Loucy (cell line): Measurements from ENCODE around the gene ITSN1.

Source experiments
- H2AFZ ChIP-seq: fragments of 200-600 bp; sonication (generic); 2 replicates; pipeline ENCODE4 v1.6.0; 2016; ENCODE audit warnings: antibody characterized with exemption, mild to moderate bottlenecking, low read length, moderate library complexity
- H3F3A ChIP-seq: fragments of 200-600 bp; 2 replicates; pipeline ENCODE4 v1.6.0; 2016; ENCODE audit warnings: antibody characterized with exemption, low read depth, mild to moderate bottlenecking
- H3K27me3 ChIP-seq: fragments of 200-600 bp; sonication (generic); 2 replicates; pipeline ENCODE4 v1.6.1; 2014; ENCODE audit warnings: low read length, mild to moderate bottlenecking; ENCODE audit not compliant: insufficient read depth, poor library complexity, severe bottlenecking
- H3K36me3 ChIP-seq: fragments of 200-600 bp; sonication (generic); 2 replicates; pipeline ENCODE4 v1.6.1; 2016; ENCODE audit warnings: low read length; ENCODE audit not compliant: insufficient read depth
- H3K4me1 ChIP-seq: fragments of 200-600 bp; sonication (generic); 2 replicates; pipeline ENCODE4 v1.5.1; 2014; ENCODE audit warnings: low read length, mild to moderate bottlenecking; ENCODE audit not compliant: insufficient read depth, poor library complexity, severe bottlenecking
- H3K4me2 ChIP-seq: fragments of 200-600 bp; sonication (generic); 2 replicates; pipeline ENCODE4 v1.6.0; 2014; ENCODE audit warnings: antibody characterized with exemption, low read length, low read depth, mild to moderate bottlenecking; ENCODE audit not compliant: poor library complexity, severe bottlenecking
- H3K4me3 ChIP-seq: fragments of 200-600 bp; sonication (generic); 2 replicates; pipeline ENCODE4 v1.5.1; 2014; ENCODE audit warnings: low read length, mild to moderate bottlenecking, mixed read lengths; ENCODE audit not compliant: poor library complexity, severe bottlenecking
- H3K79me2 ChIP-seq: fragments of 200-600 bp; sonication (generic); 2 replicates; pipeline ENCODE4 v1.6.1; 2014; ENCODE audit warnings: low read length; ENCODE audit not compliant: insufficient read depth
- H3K9ac ChIP-seq: fragments of 200-600 bp; sonication (generic); 2 replicates; pipeline ENCODE4 v1.6.0; 2014; ENCODE audit warnings: mild to moderate bottlenecking, low read depth, low read length, moderate library complexity; ENCODE audit not compliant: poor library complexity, severe bottlenecking
- H3K9me2 ChIP-seq: fragments of 200-600 bp; sonication (generic); replicated peaks from 2 replicates; pipeline ENCODE4 v1.6.1; 2016; ENCODE audit warnings: low read depth, low read length, mixed read lengths
- H3K9me3 ChIP-seq: fragments of 200-600 bp; sonication (generic); 2 replicates; pipeline ENCODE4 v1.6.1; 2014; ENCODE audit warnings: mild to moderate bottlenecking, antibody characterized with exemption, low read length, low read depth; ENCODE audit not compliant: insufficient read depth
- H4K20me1 ChIP-seq: fragments of 200-600 bp; sonication (generic); 2 replicates; pipeline ENCODE4 v1.6.0; 2014; ENCODE audit warnings: antibody characterized with exemption, low read length, mild to moderate bottlenecking; ENCODE audit not compliant: insufficient read depth, poor library complexity, severe bottlenecking
- CTCF ChIP-seq: fragments of 200-600 bp; sonication (generic); conservative IDR thresholded peaks from 2 replicates; pipeline ENCODE4 v1.5.1; 2014; ENCODE audit warnings: mild to moderate bottlenecking, antibody characterized with exemption, low read length
- EZH2phosphoT487 ChIP-seq: fragments of 200-600 bp; IDR thresholded peaks from 2 replicates; pipeline ENCODE4 v1.6.1; 2018; ENCODE audit warnings: antibody characterized with exemption, mild to moderate bottlenecking, moderate library complexity, borderline replicate concordance

Gene ITSN1

GRCh38 chr21:33901412-33902288, 259.3 kb downstream of the ITSN1 start:
- H3K79me2 ChIP-seq: no peaks in the 10 kb centered on the region; the same call in 1 of the 2 replicates
- TF ChIP-seq CTCF: peak; percentile 75
- TF ChIP-seq EZH2phosphoT487: no peak
- H3K9ac ChIP-seq: no peak overlapping the region
- H4K20me1 ChIP-seq: no peaks in the 10 kb centered on the region
- H3K4me2 ChIP-seq: no peak overlapping the region
- H3F3A ChIP-seq: no peaks in the 10 kb centered on the region
- H3K4me1 ChIP-seq: peaks cover 3% of the 10 kb centered on the region
- H3K4me3 ChIP-seq: no peak overlapping the region
- peaks cover 44% of the 10 kb centered on the region; the same call in 1 of the 2 replicates for H3K36me3 ChIP-seq
- no peak overlapping the region for H2AFZ ChIP-seq
- H3K9me3 ChIP-seq: no peaks in the 10 kb centered on the region
- no peaks in the 10 kb centered on the region for H3K9me2 ChIP-seq
- no peaks in the 10 kb centered on the region for H3K27me3 ChIP-seq

GRCh38 chr21:33902349-33902748, 260.0 kb downstream of the ITSN1 start:
- H3K4me3 ChIP-seq: no peak overlapping the region
- H3K4me1 ChIP-seq: peaks cover 3% of the 10 kb centered on the region
- no peak overlapping the region for H3K9ac ChIP-seq
- peaks cover 51% of the 10 kb centered on the region; the same call in 1 of the 2 replicates for H3K36me3 ChIP-seq
- H3K9me3 ChIP-seq: no peaks in the 10 kb centered on the region
- H3F3A ChIP-seq: no peaks in the 10 kb centered on the region
- no peak overlapping the region for H3K4me2 ChIP-seq
- H3K27me3 ChIP-seq: no peaks in the 10 kb centered on the region
- TF ChIP-seq EZH2phosphoT487 (no peak), CTCF (no peak)
- H3K79me2 ChIP-seq: no peaks in the 10 kb centered on the region; the same call in 1 of the 2 replicates
- H2AFZ ChIP-seq: no peak overlapping the region
- no peaks in the 10 kb centered on the region for H4K20me1 ChIP-seq
- no peaks in the 10 kb centered on the region for H3K9me2 ChIP-seq

- no peaks in the 10 kb centered on the region for H3K9me2 ChIP-seq
- peaks cover 3% of the 10 kb centered on the region for H3K4me1 ChIP-seq
- H3K27me3 ChIP-seq: no peaks in the 10 kb centered on the region
- H2AFZ ChIP-seq: no peak overlapping the region
- TF ChIP-seq CTCF (no peak), EZH2phosphoT487 (no peak)
- H3K9ac ChIP-seq: no peak overlapping the region
- no peaks in the 10 kb centered on the region for H3K9me3 ChIP-seq
- no peaks in the 10 kb centered on the region for H3F3A ChIP-seq
- H3K36me3 ChIP-seq: peaks cover 68% of the 10 kb centered on the region; the same call in 1 of the 2 replicates
- H4K20me1 ChIP-seq: no peaks in the 10 kb centered on the region
- H3K4me2 ChIP-seq: no peak overlapping the region
- H3K79me2 ChIP-seq: no peaks in the 10 kb centered on the region; the same call in 1 of the 2 replicates
- H3K4me3 ChIP-seq: no peak overlapping the region
Measured at GRCh38 chr21:33904041-33904440, 261.7 kb downstream of the ITSN1 start.
